ENCODE results near the gene FBXO4. TPM values are rescaled to one million over a fixed set of nuclear protein-coding genes. Genes with fewer than 3 reads are reported as not detected.

FBXO4 gene
- total RNA-seq, 1 experiment from 2014 or later: 1.2 TPM

- H3K4ac ChIP-seq (ENCODE audit: low read depth, low read length): no peak overlapping the region
- no peak overlapping the region for H4K5ac ChIP-seq (ENCODE audit: insufficient read length, low read depth, low read length)
- Mint-ChIP-seq H3K4me1 (peaks cover 9 to 10% of the 10 kb centered on the region in 2 experiments), H3K27ac (no peak overlapping the region), H3K9me3 (peaks cover 0 to 10% of the 10 kb centered on the region in 2 experiments; a peak in 4 of 5 replicates), H3K36me3 (ENCODE audit: insufficient read depth in 1 of 3, low read depth in 3 of 3) (0 out of 7 replicates have a peak, but pooled peaks cover 0 to 1% (median 0%) of the 10 kb centered on the region in 3 experiments), H3K27me3 (ENCODE audit: low read depth) (peaks cover 20% of the 10 kb centered on the region), H3K4me3 (no peak overlapping the region)
- H2BK15ac ChIP-seq (ENCODE audit: low read depth, low read length): no peak overlapping the region
- H2BK120ac ChIP-seq (ENCODE audit: low read depth, low read length, poor library complexity, severe bottlenecking): no peak overlapping the region
- no peak overlapping the region for H3K27ac ChIP-seq (ENCODE audit: insufficient read length, low read depth, low read length)
- no peak overlapping the region for H2AFZ ChIP-seq (ENCODE audit: low read length)
- H2BK12ac ChIP-seq (ENCODE audit: insufficient read length, low read depth, low read length): no peak overlapping the region
- H4K20me1 ChIP-seq (ENCODE audit: control insufficient read depth, insufficient read depth, insufficient read length): no peaks in the 10 kb centered on the region
- H4K91ac ChIP-seq (ENCODE audit: insufficient read length, low read depth, low read length): no peak overlapping the region
- no peak overlapping the region for H3K14ac ChIP-seq (ENCODE audit: insufficient read depth, low read length)
- TF ChIP-seq, protein P1, sequence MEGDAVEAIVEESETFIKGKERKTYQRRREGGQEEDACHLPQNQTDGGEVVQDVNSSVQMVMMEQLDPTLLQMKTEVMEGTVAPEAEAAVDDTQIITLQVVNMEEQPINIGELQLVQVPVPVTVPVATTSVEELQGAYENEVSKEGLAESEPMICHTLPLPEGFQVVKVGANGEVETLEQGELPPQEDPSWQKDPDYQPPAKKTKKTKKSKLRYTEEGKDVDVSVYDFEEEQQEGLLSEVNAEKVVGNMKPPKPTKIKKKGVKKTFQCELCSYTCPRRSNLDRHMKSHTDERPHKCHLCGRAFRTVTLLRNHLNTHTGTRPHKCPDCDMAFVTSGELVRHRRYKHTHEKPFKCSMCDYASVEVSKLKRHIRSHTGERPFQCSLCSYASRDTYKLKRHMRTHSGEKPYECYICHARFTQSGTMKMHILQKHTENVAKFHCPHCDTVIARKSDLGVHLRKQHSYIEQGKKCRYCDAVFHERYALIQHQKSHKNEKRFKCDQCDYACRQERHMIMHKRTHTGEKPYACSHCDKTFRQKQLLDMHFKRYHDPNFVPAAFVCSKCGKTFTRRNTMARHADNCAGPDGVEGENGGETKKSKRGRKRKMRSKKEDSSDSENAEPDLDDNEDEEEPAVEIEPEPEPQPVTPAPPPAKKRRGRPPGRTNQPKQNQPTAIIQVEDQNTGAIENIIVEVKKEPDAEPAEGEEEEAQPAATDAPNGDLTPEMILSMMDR (conservative IDR thresholded peaks at IDR 0.05): no peak
- no peak overlapping the region for H2BK5ac ChIP-seq (ENCODE audit: insufficient read length, low read length)
- H3K9ac ChIP-seq (ENCODE audit: extremely low read depth, insufficient read length, low read length): no peak overlapping the region
- no peak overlapping the region for H3K56ac ChIP-seq (ENCODE audit: insufficient read length, low read depth, low read length)
- H3K23ac ChIP-seq (ENCODE audit: insufficient read length, low read depth, low read length): no peak overlapping the region
- H3K4me2 ChIP-seq (ENCODE audit: insufficient read depth, insufficient read length, low read length): no peak overlapping the region
- H3K79me1 ChIP-seq (ENCODE audit: insufficient read depth, low read depth, low read length, poor library complexity, severe bottlenecking): no peaks in the 10 kb centered on the region
- no peak overlapping the region for H3K18ac ChIP-seq (ENCODE audit: insufficient read length, low read depth, low read length)
- H2BK20ac ChIP-seq (ENCODE audit: low read depth, low read length, poor library complexity, severe bottlenecking): no peak overlapping the region
- no CpG with 5 or more reads among the region's 3 CpGs for WGBS (ENCODE audit: extremely low coverage, insufficient read length, low lambda C conversion rate)
- no peaks in the 10 kb centered on the region for H3K79me2 ChIP-seq (ENCODE audit: insufficient read depth, low read length)
- no peak overlapping the region for H2AK5ac ChIP-seq (ENCODE audit: insufficient read length, low read length)
- no peak for DNase-seq
- no peaks in the 10 kb centered on the region for H3K4me1 ChIP-seq (ENCODE audit: insufficient read depth, low read length)
- H3K27me3 ChIP-seq (ENCODE audit: insufficient read depth, low read length): no peaks in the 10 kb centered on the region
- no peaks in the 10 kb centered on the region for H3K23me2 ChIP-seq (ENCODE audit: insufficient read length, low read depth, low read length, poor library complexity, severe bottlenecking)
- no peak overlapping the region for H3T11ph ChIP-seq (ENCODE audit: low read length)
- H3K9me3 ChIP-seq (ENCODE audit: control insufficient read depth, low read depth, low read length): no peaks in the 10 kb centered on the region
- H4K8ac ChIP-seq (replicated peaks; ENCODE audit: insufficient read length, low read depth, low read length): no peak overlapping the region
Observed at GRCh38 chr5:41893074-41893851, 31.8 kb upstream of the FBXO4 start.

Measured in H9 (cell line).